ENCODE data around the gene ERC2. TPM values are rescaled to one million over a fixed set of nuclear protein-coding genes. Genes with fewer than 3 reads are reported as not detected.

Gene ERC2
- total RNA-seq, 1 donor from 2014 or later, result 7.4 TPM

DNA sequence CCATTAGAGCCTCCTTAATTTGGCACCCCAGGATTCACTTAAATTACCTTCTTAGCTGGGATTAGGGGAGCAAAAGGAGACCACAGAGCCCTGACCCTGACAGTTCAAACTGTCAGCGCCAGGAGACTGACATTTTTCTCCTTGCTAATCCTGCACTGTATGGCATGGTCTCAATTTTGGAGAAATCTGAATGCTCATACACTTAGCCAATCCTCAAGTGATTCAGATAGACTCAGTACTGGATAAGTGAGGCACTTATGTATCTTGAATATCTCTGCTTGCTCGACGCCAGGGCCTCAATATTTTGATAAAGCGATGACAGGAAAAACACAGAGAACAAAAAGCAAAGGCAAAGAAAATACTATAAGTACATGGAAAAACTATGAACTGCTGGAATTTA, 605.2 kb downstream of the ERC2 start:
- H3K9ac ChIP-seq (ENCODE audit: low read length), result no peak overlapping the region
- no peak overlapping the region for H3K4me2 ChIP-seq (ENCODE audit: low read length)
- no peaks in the 10 kb centered on the region for H3K36me3 ChIP-seq (ENCODE audit: insufficient read depth, low read length)
- H3K4me1 ChIP-seq (ENCODE audit: insufficient read depth, low read length), result no peaks in the 10 kb centered on the region
- FAIRE-seq (no peak), DNase-seq (ENCODE audit: low read depth) (no peak)
- H3K79me2 ChIP-seq (ENCODE audit: insufficient read depth, low read length), result no peaks in the 10 kb centered on the region
- Mint-ChIP-seq H3K4me1 (ENCODE audit: low read depth, unreplicated experiment) (no peaks in the 10 kb centered on the region), H3K4me3 (ENCODE audit: unreplicated experiment) (no peak overlapping the region), H3K36me3 (ENCODE audit: low read depth, unreplicated experiment) (no peaks in the 10 kb centered on the region), H3K9me3 (ENCODE audit: unreplicated experiment) (no peaks in the 10 kb centered on the region), H3K27ac (ENCODE audit: unreplicated experiment) (no peak overlapping the region), H3K27me3 (ENCODE audit: low read depth, unreplicated experiment) (no peaks in the 10 kb centered on the region)
- no peak overlapping the region for H2AFZ ChIP-seq (ENCODE audit: low read depth, low read length)
- H3K27me3 ChIP-seq (ENCODE audit: insufficient read depth, low read length), result no peaks in the 10 kb centered on the region
- no peak for TF ChIP-seq EZH2 (IDR thresholded peaks at IDR 0.05; ENCODE audit: insufficient read depth, low read length)
- TF ChIP-seq, protein P1, sequence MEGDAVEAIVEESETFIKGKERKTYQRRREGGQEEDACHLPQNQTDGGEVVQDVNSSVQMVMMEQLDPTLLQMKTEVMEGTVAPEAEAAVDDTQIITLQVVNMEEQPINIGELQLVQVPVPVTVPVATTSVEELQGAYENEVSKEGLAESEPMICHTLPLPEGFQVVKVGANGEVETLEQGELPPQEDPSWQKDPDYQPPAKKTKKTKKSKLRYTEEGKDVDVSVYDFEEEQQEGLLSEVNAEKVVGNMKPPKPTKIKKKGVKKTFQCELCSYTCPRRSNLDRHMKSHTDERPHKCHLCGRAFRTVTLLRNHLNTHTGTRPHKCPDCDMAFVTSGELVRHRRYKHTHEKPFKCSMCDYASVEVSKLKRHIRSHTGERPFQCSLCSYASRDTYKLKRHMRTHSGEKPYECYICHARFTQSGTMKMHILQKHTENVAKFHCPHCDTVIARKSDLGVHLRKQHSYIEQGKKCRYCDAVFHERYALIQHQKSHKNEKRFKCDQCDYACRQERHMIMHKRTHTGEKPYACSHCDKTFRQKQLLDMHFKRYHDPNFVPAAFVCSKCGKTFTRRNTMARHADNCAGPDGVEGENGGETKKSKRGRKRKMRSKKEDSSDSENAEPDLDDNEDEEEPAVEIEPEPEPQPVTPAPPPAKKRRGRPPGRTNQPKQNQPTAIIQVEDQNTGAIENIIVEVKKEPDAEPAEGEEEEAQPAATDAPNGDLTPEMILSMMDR (IDR thresholded peaks at IDR 0.05; ENCODE audit: insufficient read depth, low read depth, low read length), result no peak
- no peak overlapping the region for H3K27ac ChIP-seq (ENCODE audit: low read depth, low read length)
- no peak overlapping the region for H3K4me3 ChIP-seq (ENCODE audit: insufficient read depth, low read depth, low read length)
- H4K20me1 ChIP-seq (ENCODE audit: insufficient read depth, low read length), result no peaks in the 10 kb centered on the region
- no peaks in the 10 kb centered on the region for H3K9me3 ChIP-seq (ENCODE audit: insufficient read depth, low read depth, low read length)

DNA sequence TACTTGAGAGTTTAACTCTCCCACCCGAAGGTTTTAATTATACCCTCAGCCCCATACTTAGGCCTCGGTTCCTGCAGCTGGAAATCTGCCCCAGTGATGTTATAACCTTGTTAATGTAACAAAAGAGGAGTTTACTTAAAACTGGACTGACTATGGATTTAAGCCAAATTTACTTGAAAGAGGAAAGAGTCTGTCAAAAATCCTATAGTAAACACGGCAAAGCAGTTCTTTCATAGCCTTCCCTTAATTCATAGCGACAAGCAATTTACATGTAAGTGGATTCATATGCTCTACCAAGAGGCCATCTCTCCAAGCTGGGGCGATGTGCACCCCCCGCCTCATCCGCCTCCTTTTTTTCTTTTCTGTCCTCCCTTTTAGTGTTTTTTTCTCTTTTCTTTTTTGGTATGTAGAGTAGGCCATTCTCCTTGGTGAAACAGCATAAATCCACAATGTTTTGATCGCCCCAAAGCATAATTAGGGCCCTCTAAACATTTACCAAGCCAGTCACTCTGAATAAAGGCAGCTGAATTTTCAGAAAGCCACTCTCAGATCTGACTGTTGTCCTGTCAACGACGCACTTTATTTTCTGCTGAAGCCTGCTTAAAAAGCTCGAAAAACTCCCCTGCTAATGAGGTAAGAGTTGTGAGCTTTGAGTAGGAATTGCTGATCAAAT, 608.1 kb downstream of the ERC2 start:
- H3K4me2 ChIP-seq (ENCODE audit: low read length), result no peak overlapping the region
- H3K36me3 ChIP-seq (ENCODE audit: insufficient read depth, low read length), result no peaks in the 10 kb centered on the region
- peak; percentile 6 for DNase-seq (ENCODE audit: low read depth)
- Mint-ChIP-seq H3K27ac (ENCODE audit: unreplicated experiment) (no peak overlapping the region), H3K27me3 (ENCODE audit: low read depth, unreplicated experiment) (no peaks in the 10 kb centered on the region), H3K9me3 (ENCODE audit: unreplicated experiment) (no peaks in the 10 kb centered on the region), H3K36me3 (ENCODE audit: low read depth, unreplicated experiment) (no peaks in the 10 kb centered on the region), H3K4me3 (ENCODE audit: unreplicated experiment) (no peak overlapping the region), H3K4me1 (ENCODE audit: low read depth, unreplicated experiment) (no peaks in the 10 kb centered on the region)
- H3K4me3 ChIP-seq (ENCODE audit: insufficient read depth, low read depth, low read length), result no peak overlapping the region
- H3K4me1 ChIP-seq (ENCODE audit: insufficient read depth, low read length), result no peaks in the 10 kb centered on the region
- no peaks in the 10 kb centered on the region for H4K20me1 ChIP-seq (ENCODE audit: insufficient read depth, low read length)
- H3K9ac ChIP-seq (ENCODE audit: low read length), result no peak overlapping the region
- H3K27me3 ChIP-seq (ENCODE audit: insufficient read depth, low read length), result no peaks in the 10 kb centered on the region
- H3K27ac ChIP-seq (ENCODE audit: low read depth, low read length), result no peak overlapping the region
- no peak for TF ChIP-seq EZH2 (IDR thresholded peaks at IDR 0.05; ENCODE audit: insufficient read depth, low read length)
- TF ChIP-seq, protein P1 (IDR thresholded peaks at IDR 0.05; ENCODE audit: insufficient read depth, low read depth, low read length), result no peak
- no peaks in the 10 kb centered on the region for H3K79me2 ChIP-seq (ENCODE audit: insufficient read depth, low read length)
- no peak overlapping the region for H2AFZ ChIP-seq (ENCODE audit: low read depth, low read length)
- FAIRE-seq, result no peak
- H3K9me3 ChIP-seq (ENCODE audit: insufficient read depth, low read depth, low read length), result no peaks in the 10 kb centered on the region

DNA sequence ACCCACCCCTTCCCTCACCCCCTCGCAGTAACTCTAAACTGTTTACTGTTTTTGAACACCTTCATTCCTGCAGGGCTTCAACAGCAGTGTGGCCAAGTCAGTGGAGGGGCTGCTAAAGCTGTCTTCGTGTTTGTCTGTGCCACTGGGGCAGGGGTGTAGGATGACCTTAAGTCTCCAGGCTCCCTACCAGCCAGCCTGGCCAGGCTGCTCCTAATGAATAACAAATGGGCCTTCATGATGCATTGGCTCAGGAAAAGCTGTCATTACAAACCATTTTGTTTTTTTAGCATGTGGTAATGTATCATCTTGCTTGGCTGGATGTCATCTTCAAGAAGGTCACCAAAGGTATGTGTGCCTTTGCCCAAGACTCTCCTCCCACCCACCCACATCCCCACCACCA, 609.0 kb downstream of the ERC2 start:
- H3K36me3 Mint-ChIP-seq (ENCODE audit: low read depth, unreplicated experiment), result no peaks in the 10 kb centered on the region
- no peak for TF ChIP-seq EZH2 (IDR thresholded peaks at IDR 0.05; ENCODE audit: insufficient read depth, low read length)
- TF ChIP-seq, protein P1 (IDR thresholded peaks at IDR 0.05; ENCODE audit: insufficient read depth, low read depth, low read length), result no peak
- no peaks in the 10 kb centered on the region for H3K36me3 ChIP-seq (ENCODE audit: insufficient read depth, low read length)

More for the DNA sequence above, 609.0 kb downstream of the ERC2 start:
- no peaks in the 10 kb centered on the region for H3K4me1 Mint-ChIP-seq (ENCODE audit: low read depth, unreplicated experiment)
- no peak overlapping the region for H3K4me2 ChIP-seq (ENCODE audit: low read length)
- no peaks in the 10 kb centered on the region for H3K9me3 ChIP-seq (ENCODE audit: insufficient read depth, low read depth, low read length)
- no peaks in the 10 kb centered on the region for H3K27me3 Mint-ChIP-seq (ENCODE audit: low read depth, unreplicated experiment)
- H3K9ac ChIP-seq (ENCODE audit: low read length), result no peak overlapping the region
- H3K4me3 ChIP-seq (ENCODE audit: insufficient read depth, low read depth, low read length), result no peak overlapping the region
- FAIRE-seq (no peak), DNase-seq (ENCODE audit: low read depth) (no peak)
- no peak overlapping the region for H2AFZ ChIP-seq (ENCODE audit: low read depth, low read length)
- H3K27me3 ChIP-seq (ENCODE audit: insufficient read depth, low read length), result no peaks in the 10 kb centered on the region
- H3K4me1 ChIP-seq (ENCODE audit: insufficient read depth, low read length), result no peaks in the 10 kb centered on the region
- no peak overlapping the region for H3K27ac ChIP-seq (ENCODE audit: low read depth, low read length)
- H3K4me3 Mint-ChIP-seq (ENCODE audit: unreplicated experiment), result no peak overlapping the region
- H3K27ac Mint-ChIP-seq (ENCODE audit: unreplicated experiment), result no peak overlapping the region
- no peaks in the 10 kb centered on the region for H3K9me3 Mint-ChIP-seq (ENCODE audit: unreplicated experiment)
- H4K20me1 ChIP-seq (ENCODE audit: insufficient read depth, low read length), result no peaks in the 10 kb centered on the region
- no peaks in the 10 kb centered on the region for H3K79me2 ChIP-seq (ENCODE audit: insufficient read depth, low read length)

Measured in astrocyte (in vitro differentiated cells and primary cell).